HK-2 (cell line): ENCODE data around the gene NRN1L.
"Not testable (repeated sequence)": the region's sequence is repeated elsewhere in the genome, so short reads cannot be mapped to it uniquely, and the experiment has no call there.

Experiments
- DNase-seq: peaks from one replicate; pipeline ENCODE4 v3.0.0-alpha.2; 2018; ENCODE audit not compliant: unreplicated experiment

NRN1L gene

DNA sequence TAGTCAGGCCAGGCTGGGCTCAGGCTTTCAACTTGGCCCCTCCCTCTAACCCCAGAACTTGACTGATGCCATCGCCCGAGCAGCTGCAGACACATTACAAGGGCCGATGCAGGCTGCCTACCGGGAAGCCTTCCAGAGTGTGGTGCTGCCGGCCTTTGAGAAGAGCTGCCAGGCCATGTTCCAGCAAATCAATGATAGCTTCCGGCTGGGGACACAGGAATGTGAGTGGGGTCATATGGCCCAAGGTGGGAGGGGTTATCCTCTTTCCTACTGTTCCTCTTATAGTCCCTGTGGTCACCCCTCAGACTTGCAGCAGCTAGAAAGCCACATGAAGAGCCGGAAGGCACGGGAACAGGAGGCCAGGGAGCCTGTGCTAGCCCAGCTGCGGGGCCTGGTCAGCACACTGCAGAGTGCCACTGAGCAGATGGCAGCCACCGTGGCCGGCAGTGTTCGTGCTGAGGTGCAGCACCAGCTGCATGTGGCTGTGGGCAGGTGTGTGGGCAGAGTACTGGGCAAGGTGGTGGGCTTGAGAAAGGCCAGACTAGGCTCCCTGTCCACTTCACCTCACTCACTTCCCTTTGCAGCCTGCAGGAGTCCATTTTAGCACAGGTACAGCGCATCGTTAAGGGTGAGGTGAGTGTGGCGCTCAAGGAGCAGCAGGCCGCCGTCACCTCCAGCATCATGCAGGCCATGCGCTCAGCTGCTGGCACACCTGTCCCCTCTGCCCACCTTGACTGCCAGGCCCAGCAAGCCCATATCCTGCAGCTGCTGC is 2.1 kb upstream of the NRN1L start:
- no peak for DNase-seq

DNA sequence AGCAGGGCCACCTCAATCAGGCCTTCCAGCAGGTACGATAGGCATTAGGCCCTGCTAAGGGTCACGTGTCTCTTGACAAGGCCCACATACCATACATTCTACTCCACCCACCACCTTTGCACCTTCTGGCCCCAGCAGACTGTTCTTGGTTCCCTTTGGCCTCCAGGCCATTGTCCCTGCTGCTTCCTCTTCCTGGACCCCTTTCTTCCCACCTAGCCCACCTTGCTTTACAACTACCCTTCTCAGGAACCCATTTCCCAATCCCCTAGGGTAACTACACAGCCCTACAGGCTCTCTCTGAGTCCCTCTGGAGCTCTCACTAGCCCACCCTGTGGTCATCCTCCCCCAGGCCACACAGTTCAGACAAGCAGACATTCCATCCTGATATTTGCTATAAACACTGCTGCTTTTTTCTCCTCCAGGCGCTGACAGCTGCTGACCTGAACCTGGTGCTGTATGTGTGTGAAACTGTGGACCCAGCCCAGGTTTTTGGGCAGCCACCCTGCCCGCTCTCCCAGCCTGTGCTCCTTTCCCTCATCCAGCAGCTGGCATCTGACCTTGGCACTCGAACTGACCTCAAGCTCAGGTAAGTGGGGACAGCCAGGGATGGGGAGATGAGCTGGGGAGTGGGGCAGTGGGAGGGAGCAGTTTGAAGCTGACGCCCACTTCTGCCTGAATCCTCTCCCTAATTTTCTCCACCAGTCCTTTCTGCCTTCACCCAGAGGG is 1.4 kb upstream of the NRN1L start:
- DNase-seq = no peak

DNA sequence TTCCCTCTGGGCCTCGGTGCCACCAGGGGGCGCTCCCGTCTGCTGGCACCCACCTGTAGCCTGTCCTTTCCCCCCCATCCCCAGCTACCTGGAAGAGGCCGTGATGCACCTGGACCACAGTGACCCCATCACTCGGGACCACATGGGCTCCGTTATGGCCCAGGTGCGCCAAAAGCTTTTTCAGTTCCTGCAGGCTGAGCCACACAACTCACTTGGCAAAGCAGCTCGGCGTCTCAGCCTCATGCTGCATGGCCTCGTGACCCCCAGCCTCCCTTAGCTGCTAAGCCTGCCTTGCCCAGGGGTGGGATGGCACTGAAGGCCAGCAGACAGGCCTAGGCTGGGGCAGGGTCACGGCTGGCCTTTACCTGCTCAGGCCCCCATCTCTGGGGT is 818 bp upstream of the NRN1L start:
- DNase-seq = peak; percentile 64

DNA sequence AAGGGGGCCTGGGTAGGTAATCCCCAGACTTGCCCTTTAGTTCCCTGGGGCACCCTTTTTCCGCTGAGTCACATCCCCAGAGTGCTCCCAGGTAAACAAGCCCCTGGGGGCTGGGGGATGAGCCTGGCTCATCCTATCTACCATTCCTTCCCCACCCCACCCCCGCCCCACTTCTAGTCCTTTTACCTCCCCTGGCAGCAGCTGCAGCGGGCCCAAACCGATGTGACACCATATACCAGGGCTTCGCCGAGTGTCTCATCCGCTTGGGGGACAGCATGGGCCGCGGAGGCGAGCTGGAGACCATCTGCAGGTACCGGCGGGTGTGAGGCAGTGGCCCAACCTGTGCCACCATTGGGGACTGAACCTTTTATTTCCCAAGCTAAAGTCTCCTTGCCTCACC is 860 bp downstream of the NRN1L start:
- DNase-seq = no peak

DNA sequence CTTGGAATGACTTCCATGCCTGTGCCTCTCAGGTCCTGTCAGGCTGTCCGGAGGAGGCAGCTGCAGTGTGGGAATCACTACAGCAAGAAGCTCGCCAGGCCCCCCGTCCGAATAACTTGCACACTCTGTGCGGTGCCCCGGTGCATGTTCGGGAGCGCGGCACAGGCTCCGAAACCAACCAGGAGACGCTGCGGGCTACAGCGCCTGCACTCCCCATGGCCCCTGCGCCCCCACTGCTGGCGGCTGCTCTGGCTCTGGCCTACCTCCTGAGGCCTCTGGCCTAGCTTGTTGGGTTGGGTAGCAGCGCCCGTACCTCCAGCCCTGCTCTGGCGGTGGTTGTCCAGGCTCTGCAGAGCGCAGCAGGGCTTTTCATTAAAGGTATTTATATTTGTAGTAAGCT is 1.3 kb downstream of the NRN1L start:
- no peak for DNase-seq

DNA sequence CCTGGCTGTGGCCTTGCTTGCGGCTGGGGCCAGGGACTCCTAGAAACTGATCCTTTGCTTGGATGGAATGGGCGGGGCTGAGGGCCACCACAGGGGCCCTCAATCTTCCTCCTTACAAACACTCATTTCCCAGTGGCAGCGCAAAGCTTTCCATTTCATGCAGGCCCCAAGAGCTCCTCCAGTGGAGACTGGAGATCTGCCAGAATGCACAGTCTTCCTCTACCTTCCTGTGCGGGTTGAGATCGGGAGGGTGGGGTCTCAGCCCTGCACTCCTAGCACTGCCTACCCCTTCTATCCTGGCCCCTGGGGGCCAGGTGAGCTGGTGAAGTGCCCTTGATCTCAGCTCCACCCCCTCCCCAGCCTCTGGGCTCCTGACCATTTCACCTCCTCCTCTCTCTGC is 1.7 kb downstream of the NRN1L start:
- DNase-seq = no peak

DNA sequence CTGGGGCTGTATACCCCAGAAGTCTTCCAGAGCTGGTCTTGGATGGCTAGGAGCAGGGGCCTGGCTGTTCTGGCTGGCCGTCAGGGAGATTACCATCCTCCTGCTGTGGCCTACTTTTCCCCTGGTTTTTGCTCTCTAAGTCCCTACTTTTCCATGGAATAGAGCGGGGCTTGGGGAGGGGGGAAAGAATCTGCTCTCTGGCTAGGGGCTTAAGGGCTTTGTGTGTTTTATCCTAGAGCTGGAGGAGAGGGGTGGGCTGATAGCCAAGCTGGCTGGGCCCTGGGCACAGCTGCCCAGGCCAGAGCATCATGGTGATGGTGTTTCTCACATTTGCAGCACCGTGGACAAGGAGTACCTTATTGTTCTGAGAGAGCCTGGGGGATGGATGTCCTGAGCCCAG is 3.6 kb downstream of the NRN1L start:
- DNase-seq = no peak

DNA sequence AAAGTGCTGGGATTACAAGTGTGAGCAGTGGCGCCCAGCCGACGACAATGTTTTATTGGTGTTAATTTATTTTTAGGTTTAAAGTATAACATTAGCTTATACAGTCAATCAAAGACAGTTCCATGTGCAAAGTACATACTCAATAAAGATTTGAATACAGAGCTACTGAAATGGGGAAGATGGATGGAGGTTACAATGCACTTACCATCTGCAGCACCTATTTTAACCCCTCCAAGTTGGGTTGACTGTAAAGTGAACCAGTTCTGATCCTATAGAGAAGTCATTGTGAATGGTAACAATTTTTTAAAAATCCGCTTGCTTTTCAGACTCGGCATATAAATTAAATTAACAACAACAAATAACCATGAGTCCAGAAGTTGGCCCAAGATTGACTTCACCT is 7.7 kb downstream of the NRN1L start:
- DNase-seq = no peak

DNA sequence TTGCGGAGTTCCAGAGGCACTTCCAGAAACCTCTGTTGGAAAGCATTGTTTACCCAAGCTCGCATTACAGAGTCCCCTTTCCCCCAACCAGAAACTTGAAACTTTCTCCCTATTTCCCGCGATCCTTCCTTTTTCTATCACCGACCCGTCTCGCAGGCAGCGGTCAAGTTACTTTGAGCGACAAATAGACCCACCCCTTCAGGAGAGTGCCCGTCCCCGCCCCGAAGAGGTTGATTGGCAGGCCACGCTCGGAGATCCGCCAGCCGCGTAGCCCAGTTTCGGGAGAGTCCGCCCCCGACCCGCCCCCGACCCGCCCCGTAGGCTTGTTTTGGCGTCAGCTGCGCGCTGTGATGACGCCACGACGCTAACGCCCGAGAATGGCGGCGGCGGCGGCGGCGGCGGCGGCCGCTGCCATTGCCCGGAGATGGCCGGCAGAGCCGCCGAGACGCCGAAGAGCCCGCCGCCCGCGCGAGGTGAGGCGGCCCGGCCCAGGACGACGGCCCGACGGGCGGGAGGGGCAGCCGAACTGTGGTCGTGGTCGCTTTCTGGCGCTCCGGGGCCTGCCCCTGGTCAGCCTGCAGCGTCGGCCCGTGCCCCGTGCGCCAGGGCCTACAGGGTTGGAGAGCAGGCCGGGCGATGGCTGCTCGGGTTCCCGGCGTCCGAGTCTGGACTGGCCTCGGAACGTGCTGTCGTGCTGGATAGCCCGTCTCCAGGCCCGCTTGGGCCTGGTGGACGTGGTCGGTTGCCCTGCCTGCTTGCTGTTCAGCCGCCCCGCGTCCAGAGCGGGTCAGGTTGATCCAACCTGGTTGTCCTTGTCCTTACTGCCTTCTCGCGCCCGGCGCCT is 8.4 kb downstream of the NRN1L start, which contains the start of gene PSKH1:
Gene PSKH1, plus strand, starts transcription at position 356 of the 844 bp plus-strand sequence. CDS start 15,496 bp downstream, outside the sequence.
- DNase-seq = peak; percentile 97

DNA sequence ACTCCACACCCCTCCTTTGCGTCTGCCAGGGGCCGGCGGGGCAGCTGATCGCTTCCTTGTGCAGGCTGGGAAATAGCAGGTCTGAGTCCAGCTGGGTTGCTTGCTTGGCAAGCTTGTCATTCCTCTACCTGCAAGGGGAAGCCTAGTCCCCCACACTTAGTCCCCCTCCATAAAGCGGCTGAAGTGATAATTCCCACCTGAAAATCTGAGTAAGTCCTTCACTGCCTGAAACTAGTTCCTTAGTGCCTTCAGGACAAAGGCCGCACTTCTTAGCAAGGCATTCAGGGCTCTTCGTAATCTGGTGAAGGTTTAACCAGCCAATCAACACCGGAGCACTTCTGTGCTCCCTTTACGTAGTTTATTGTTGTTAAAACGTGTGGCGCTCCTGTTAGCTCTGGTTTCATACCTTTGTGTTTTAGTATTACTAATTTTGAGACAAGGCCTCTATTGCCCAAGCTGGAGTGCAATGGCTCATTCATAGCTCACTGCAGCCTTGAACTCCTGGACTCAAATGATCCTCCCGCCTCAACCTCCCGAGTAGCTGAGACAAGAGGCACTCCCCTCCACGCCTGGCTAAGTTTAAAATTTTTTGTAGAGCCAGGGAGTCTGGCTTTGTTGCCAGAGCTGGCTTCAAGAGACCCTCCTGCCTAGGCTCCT is 9.2 kb downstream of the NRN1L start:
- no peak for DNase-seq

DNA sequence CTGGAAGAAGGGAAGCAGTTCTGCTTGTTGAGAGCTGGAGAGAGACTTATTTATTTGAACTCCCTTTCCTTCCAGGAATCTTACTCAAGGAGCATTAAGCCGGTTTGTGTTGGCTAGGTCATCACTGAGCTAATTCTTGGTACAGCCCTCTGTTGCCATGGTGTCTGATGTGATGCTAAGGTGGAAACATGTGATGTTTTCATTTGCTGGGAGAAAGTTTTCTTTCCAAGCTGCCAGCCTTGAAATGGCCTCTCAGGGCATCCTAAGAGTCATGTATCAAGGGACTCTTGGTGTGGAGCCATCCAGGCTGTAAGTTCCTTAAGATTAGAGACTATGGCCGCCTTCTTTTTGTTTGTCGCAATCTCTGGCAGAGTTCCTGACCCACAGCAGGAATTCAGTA is 12.5 kb downstream of the NRN1L start:
- no peak for DNase-seq

DNA sequence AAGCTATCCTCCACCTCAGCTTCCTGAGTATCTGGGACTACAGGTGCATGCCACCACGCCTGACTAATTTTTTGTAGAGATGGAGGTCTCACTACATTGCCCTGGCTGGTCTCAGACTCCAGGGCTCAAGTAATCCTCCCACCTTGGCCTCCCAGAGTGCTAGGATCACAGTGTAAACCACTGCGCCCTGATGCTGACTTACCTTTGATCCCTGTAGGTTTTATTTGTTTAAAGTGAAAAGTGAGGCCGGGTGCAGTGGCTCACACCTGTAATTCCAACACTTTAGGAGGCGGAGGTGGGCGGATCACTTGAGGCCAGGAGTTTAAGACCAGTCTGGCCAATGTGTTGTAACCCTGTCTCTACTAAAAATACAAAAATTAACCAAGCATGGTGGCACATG is 17.0 kb downstream of the NRN1L start:
- DNase-seq = no peak

DNA sequence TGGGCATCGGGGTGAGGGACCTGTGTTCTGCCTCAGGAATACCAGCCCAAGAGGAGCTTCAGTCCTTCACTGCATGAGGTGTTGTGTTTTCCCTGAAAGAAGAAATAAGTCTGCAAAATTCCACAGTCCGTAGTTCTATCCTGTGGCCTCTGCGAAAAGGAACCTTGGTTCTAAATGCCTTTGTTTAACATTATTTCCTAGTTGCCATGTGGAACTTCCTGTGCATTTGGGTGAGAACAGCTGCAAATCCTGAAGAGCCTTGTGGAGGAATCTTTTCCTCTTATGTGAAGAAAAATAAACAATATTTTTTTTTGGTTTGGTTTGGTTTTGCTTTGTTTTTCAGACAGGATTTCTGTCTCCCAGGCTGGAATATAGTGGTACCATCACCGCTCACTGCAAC is 18.1 kb downstream of the NRN1L start:
- DNase-seq = no peak

DNA sequence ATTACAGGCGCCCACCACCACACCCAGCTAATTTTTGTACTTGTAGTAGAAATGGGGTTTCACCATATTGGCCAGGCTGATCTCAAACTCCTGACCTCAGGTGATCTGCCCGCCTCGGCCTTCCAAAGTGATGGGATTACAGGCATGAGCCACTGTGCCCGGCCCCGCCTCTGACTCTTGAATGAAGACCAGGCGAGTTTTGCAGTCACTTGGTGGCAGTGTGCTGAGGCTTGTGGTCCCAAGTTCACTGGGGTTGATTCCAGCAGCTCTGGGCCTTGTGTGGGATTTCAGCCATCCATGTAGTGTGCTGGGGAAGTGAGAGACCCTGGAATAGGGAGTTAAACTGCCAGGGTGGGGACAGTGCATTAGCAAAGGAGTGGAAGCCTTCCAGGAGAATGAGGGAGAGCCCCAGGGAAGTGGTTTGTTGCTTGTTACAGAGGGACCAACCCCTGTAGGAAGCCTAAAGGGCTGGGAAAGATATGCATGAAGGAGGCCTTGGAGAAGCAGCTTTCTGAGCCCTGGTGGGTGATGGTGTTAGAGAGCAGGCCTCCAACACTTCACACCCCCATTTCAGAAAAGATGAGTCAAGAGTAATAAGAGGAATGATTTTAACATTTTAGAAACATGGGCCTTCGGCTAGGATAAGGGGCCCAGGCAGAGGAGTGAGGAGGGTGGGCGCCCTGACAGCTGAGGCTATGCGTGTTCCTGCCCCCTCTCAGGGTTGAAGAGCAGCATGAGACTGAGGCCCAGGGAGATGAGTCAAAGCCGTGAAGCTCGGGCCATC is 22.9 kb downstream of the NRN1L start:
- DNase-seq = no peak

DNA sequence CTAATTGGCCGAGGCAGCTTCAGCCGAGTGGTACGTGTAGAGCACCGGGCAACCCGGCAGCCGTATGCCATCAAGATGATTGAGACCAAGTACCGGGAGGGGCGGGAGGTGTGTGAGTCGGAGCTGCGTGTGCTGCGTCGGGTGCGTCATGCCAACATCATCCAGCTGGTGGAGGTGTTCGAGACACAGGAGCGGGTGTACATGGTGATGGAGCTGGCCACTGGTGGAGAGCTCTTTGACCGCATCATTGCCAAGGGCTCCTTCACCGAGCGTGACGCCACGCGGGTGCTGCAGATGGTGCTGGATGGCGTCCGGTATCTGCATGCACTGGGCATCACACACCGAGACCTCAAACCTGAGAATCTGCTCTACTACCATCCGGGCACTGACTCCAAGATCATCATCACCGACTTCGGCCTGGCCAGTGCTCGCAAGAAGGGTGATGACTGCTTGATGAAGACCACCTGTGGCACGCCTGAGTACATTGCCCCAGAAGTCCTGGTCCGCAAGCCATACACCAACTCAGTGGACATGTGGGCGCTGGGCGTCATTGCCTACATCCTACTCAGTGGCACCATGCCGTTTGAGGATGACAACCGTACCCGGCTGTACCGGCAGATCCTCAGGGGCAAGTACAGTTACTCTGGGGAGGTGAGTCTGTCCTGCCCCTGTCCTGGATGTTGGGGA is 24.5 kb downstream of the NRN1L start:
- DNase-seq = no peak

DNA sequence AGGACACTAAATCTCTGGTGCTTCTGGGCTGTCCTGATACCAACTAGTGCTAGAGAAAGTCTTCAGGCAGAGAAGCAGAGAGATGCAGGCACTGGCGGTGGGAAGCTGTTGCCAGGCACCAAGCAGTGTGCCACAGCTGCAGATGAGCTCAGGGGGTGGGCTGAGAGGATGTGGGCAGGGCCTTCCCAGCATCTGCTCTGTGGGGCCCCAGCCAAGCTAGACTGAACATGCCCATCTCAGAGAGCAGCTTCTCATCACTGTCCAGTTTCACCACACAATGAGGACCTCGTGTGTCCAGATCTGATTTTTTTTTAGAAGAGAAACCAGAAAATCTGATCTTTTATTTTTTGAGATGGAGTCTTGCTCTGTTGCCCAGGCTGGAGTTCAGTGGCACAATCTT is 25.5 kb downstream of the NRN1L start:
- DNase-seq = no peak

DNA sequence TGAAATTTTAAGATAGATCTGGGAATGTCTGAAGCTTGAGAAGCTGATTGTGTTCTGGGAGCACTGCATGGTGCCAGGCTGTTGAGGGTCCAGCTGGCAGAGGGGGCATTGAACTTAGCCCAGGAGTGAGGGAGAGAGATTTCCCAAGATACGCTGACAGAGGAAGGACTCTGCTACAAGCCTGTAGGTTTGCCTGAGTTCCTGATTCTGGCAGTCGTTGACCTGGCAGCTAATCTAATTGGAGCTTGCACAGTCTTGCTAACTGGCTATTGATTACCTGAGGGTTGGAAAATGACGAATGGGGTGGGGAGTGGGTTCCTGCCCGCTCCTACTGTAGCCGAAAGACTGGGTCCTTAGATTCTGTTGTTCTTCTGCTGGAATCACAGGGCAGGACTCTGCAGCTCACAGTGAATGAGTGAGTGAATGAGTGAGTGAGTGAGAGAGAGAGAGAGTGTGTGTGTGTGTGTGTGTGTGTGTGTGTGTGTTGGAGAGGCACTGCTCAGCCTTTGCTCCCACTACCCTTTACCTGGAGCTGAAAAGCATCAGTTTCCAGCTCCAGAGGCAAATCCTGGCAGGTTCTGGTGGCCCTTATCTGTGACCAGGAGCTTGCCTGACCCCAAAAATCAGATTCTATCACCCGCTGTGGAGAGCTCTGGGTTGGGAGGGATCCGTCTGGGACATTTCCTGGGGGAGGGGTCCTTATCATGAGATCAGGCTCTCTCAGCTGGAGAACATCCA is 30.2 kb downstream of the NRN1L start:
- DNase-seq = no peak

DNA sequence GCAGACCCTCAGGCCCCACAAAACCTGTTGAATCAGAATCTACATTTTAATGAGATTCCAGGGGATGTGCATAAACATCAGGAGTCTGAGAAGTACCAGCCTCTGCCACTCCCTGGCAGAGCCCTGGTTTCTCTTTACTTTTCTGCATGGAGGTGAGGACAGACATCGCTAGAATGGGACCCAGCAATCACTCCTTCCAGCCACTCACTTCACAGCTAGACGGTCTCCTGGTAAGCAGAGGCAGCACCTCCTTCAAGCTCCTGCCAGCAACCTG is 30.7 kb downstream of the NRN1L start:
- not testable (repeated sequence) for DNase-seq

DNA sequence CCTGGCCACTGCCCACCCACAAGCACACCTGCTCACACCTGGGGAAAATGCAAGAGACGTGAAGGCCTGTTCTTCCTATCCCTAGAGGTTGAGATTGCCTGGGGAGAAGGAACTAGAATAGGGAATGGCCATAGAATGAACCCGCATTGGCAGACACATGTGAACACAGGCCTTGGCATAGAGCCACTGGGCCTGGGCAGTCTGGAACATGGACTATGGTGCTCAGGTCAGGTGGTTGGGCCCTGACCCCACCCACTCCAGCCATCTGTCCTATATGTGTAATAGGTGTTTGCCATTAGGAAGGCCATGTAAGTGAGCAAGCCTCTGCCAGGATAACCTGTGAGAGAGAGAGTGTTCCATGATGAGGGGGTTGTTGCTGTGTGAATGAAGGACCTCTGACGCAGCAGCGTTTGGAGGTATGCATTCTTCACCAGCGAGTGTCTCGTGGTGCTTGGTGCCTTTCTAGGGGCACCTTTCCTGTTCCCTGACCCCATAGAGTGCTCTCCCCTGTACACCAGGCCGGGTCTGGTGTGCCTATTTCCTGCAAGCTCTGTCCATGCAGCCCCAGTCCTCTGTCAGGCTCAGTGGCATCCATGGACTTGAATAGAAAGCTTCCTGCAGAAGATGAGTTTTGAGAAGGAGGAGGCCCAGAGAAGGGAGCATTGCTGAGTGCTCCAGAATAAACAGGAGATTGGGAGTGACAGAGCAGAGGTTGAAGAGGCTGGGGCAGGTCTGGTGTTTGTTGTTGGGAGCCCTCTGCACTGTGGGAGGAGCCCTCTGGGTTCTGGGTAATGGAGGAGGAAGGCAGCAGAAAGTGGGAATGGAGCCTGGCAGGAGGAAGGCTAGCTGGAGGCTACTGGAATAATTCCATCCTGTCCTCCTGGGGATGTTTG is 31.4 kb downstream of the NRN1L start:
- DNase-seq = no peak
